ENCODE data around the gene AFAP1. TPM values are rescaled to one million over a fixed set of nuclear protein-coding genes. Genes with fewer than 3 reads are reported as not detected.

AFAP1 gene
- total RNA-seq, 1 experiment from 2014 or later: 27.6 TPM

- BruUV-seq (replicated peaks): no TSS peak
- peak; percentile 51 to 68 for DNase-seq
- peak; percentile 62 to 68 for TF ChIP-seq CTCF (IDR thresholded peaks at IDR 0.05; ENCODE audit: insufficient read depth in 1 of 2, low read depth in 1 of 2, low read length in 1 of 2, severe bottlenecking in 1 of 2, unreplicated experiment in 1 of 2)
- H3K27me3 Mint-ChIP-seq (ENCODE audit: insufficient read depth, unreplicated experiment): no peaks in the 10 kb centered on the region
- Histone ChIP-seq H3K9me3 (no peaks in the 10 kb centered on the region), H3K4me3 (ENCODE audit: low read depth, low read length) (no peak overlapping the region), H3K27me3 (replicated peaks; ENCODE audit: control insufficient read depth, insufficient read depth, low read length) (no peaks in the 10 kb centered on the region), H3K36me3 (ENCODE audit: control insufficient read depth, insufficient read depth, low read length) (no peaks in the 10 kb centered on the region; the same call in 1 of the 2 replicates), H3K4me1 (no peaks in the 10 kb centered on the region)
- no peak overlapping the region for H3K4me3 Mint-ChIP-seq (ENCODE audit: unreplicated experiment)
- H3K27ac Mint-ChIP-seq (ENCODE audit: unreplicated experiment): peak overlapping the region; percentile 76
- peaks cover 55% of the 10 kb centered on the region for H3K36me3 Mint-ChIP-seq (ENCODE audit: insufficient read depth, unreplicated experiment)
- ChIA-PET POLR2A (no interaction called here), CTCF (interaction anchor here (0.6 to 1.8 kb wide), 3 partner anchors 25 to 1105 kb away, joined by 3 to 19 read pairs (median 3); no protein-coding TSS in a partner anchor)
- H3K4me1 Mint-ChIP-seq (ENCODE audit: low read depth, unreplicated experiment): peaks cover 24% of the 10 kb centered on the region
- intact Hi-C loops (cut with micrococcal nuclease; ENCODE audit: unreplicated experiment): loop anchor here (1.0 kb wide), 2 partner anchors 32 to 74 kb away; no protein-coding TSS in a partner anchor
- H3K9me3 Mint-ChIP-seq (ENCODE audit: unreplicated experiment): no peaks in the 10 kb centered on the region
Observed at GRCh38 chr4:7770224-7771050, 169.2 kb downstream of the AFAP1 start.

GRCh38 chr4:7769396-7770223 lies 170.1 kb downstream of the AFAP1 start:
- Histone ChIP-seq H3K9me3 (no peaks in the 10 kb centered on the region), H3K36me3 (ENCODE audit: control insufficient read depth, insufficient read depth, low read length) (no peaks in the 10 kb centered on the region; the same call in 1 of the 2 replicates), H3K4me1 (no peaks in the 10 kb centered on the region), H3K27me3 (replicated peaks; ENCODE audit: control insufficient read depth, insufficient read depth, low read length) (no peaks in the 10 kb centered on the region), H3K4me3 (ENCODE audit: low read depth, low read length) (no peak overlapping the region)
- ChIA-PET POLR2A (no interaction called here), CTCF (interaction anchor here (0.6 to 1.8 kb wide), 4 partner anchors 26 to 1104 kb away, joined by 3 to 19 read pairs (median 4); no protein-coding TSS in a partner anchor)
- DNase-seq: no peak
- Mint-ChIP-seq H3K4me1 (ENCODE audit: low read depth, unreplicated experiment) (peaks cover 24% of the 10 kb centered on the region), H3K36me3 (ENCODE audit: insufficient read depth, unreplicated experiment) (peaks cover 51% of the 10 kb centered on the region), H3K9me3 (ENCODE audit: unreplicated experiment) (no peaks in the 10 kb centered on the region), H3K4me3 (ENCODE audit: unreplicated experiment) (no peak overlapping the region), H3K27ac (ENCODE audit: unreplicated experiment) (peak overlapping the region; percentile 76), H3K27me3 (ENCODE audit: insufficient read depth, unreplicated experiment) (no peaks in the 10 kb centered on the region)
- intact Hi-C loops (cut with micrococcal nuclease; ENCODE audit: unreplicated experiment): loop anchor here (1.0 kb wide), 2 partner anchors 33 to 75 kb away; no protein-coding TSS in a partner anchor
- BruUV-seq (replicated peaks): no TSS peak
- TF ChIP-seq CTCF (IDR thresholded peaks at IDR 0.05; ENCODE audit: insufficient read depth in 1 of 2, low read depth in 1 of 2, low read length in 1 of 2, severe bottlenecking in 1 of 2, unreplicated experiment in 1 of 2): no peak

GRCh38 chr4:7768736-7769135 lies 170.9 kb downstream of the AFAP1 start:
- POLR2A ChIA-PET: no interaction called here
- no peaks in the 10 kb centered on the region for H3K27me3 ChIP-seq (replicated peaks; ENCODE audit: control insufficient read depth, insufficient read depth, low read length)

More at GRCh38 chr4:7768736-7769135, 170.9 kb downstream of the AFAP1 start:
- no peak for TF ChIP-seq CTCF (IDR thresholded peaks at IDR 0.05; ENCODE audit: insufficient read depth in 1 of 2, low read depth in 1 of 2, low read length in 1 of 2, severe bottlenecking in 1 of 2, unreplicated experiment in 1 of 2)
- no peaks in the 10 kb centered on the region; the same call in 1 of the 2 replicates for H3K36me3 ChIP-seq (ENCODE audit: control insufficient read depth, insufficient read depth, low read length)
- Mint-ChIP-seq H3K4me3 (ENCODE audit: unreplicated experiment) (no peak overlapping the region), H3K36me3 (ENCODE audit: insufficient read depth, unreplicated experiment) (peaks cover 48% of the 10 kb centered on the region), H3K9me3 (ENCODE audit: unreplicated experiment) (no peaks in the 10 kb centered on the region), H3K4me1 (ENCODE audit: low read depth, unreplicated experiment) (peaks cover 23% of the 10 kb centered on the region), H3K27ac (ENCODE audit: unreplicated experiment) (no peak overlapping the region), H3K27me3 (ENCODE audit: insufficient read depth, unreplicated experiment) (no peaks in the 10 kb centered on the region)
- DNase-seq: no peak
- intact Hi-C loops (cut with micrococcal nuclease; ENCODE audit: unreplicated experiment): no loop called here
- no TSS peak for BruUV-seq (replicated peaks)
- H3K4me1 ChIP-seq: no peaks in the 10 kb centered on the region
- H3K9me3 ChIP-seq: no peaks in the 10 kb centered on the region
- no peak overlapping the region for H3K4me3 ChIP-seq (ENCODE audit: low read depth, low read length)
- CTCF ChIA-PET: interaction anchor here (1.0 kb wide), 1 partner anchor 35 kb away, joined by 5 read pairs; no protein-coding TSS in a partner anchor

All from Caco-2 (cell line).